Measurements from ENCODE around the gene EFNA3.

GRCh38 chr1:155131856-155132255 lies 53.2 kb downstream of the EFNA3 start:
- TF ChIP-seq RAD21 (IDR thresholded peaks at IDR 0.05; ENCODE audit: low read length) (no peak), POLR2A (IDR thresholded peaks at IDR 0.05; ENCODE audit: low read depth, low read length) (no peak), USF2 (IDR thresholded peaks at IDR 0.05; ENCODE audit: low read depth, low read length) (no peak), CEBPB (IDR thresholded peaks at IDR 0.05; ENCODE audit: low read depth, low read length) (no peak), CTCF (conservative IDR thresholded peaks at IDR 0.05; ENCODE audit: low read depth, low read length) (no peak), MAFK (IDR thresholded peaks at IDR 0.05; ENCODE audit: low read depth, low read length) (no peak), RFX5 (IDR thresholded peaks at IDR 0.05; ENCODE audit: low read depth, low read length) (no peak), MAZ (IDR thresholded peaks at IDR 0.05; ENCODE audit: borderline replicate concordance, low read depth, low read length) (no peak), CHD1 (IDR thresholded peaks at IDR 0.05; ENCODE audit: low read depth, low read length) (no peak), RCOR1 (IDR thresholded peaks at IDR 0.05; ENCODE audit: insufficient replicate concordance, low read length) (no peak)
